ENCODE data around the gene PRR15L.

Gene PRR15L

DNA sequence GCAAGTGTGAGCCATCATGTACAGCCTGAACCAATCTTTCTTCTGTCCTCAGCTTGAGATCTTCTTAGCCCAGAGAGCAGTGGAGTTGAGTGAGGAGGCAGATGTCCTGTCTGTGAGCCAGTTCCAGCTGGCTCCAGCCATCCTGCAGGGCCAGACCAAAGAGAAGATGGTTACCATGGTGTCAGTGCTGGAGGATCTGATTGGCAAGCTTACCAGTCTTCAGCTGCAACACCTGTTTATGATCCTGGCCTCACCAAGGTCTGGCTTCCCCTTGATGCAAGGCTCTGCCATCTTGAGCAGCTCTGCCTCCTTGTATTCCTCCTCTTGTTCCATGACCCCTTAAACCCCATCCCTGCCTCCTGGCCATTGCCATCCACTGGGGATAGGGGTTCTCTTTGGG lies 22.9 kb upstream of the PRR15L start:
- Mint-ChIP-seq H3K27ac (no peak overlapping the region), H3K36me3 (ENCODE audit: low read depth) (peaks cover 47% of the 10 kb centered on the region), H3K9me3 (no peaks in the 10 kb centered on the region), H3K27me3 (ENCODE audit: low read depth) (no peaks in the 10 kb centered on the region), H3K4me3 (no peak overlapping the region), H3K4me1 (ENCODE audit: low read depth) (peaks cover 6% of the 10 kb centered on the region)

DNA sequence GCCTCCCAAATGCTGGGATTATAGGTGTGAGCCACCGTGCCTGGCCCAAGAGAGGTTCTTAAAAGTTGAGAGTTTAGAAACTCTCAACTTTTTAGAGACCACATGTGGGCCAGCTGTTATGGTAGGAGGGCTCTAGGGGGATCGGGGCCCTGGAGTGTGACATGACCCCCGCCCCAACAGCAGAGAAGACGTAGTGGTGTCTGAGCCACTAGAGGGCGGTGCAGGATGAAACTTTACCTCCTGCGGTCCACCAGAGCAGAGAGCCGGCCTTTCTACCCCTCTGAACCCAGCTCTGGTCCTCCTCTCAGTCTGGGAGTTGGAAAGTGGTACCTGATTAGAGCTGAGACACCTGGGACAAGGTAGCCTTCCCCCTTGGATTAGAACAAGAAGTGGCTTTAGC lies 20.6 kb upstream of the PRR15L start:
- Mint-ChIP-seq H3K36me3 (ENCODE audit: low read depth) (peaks cover 42% of the 10 kb centered on the region), H3K4me3 (no peak overlapping the region), H3K4me1 (ENCODE audit: low read depth) (peaks cover 6% of the 10 kb centered on the region), H3K9me3 (no peaks in the 10 kb centered on the region), H3K27ac (no peak overlapping the region), H3K27me3 (ENCODE audit: low read depth) (no peaks in the 10 kb centered on the region)

DNA sequence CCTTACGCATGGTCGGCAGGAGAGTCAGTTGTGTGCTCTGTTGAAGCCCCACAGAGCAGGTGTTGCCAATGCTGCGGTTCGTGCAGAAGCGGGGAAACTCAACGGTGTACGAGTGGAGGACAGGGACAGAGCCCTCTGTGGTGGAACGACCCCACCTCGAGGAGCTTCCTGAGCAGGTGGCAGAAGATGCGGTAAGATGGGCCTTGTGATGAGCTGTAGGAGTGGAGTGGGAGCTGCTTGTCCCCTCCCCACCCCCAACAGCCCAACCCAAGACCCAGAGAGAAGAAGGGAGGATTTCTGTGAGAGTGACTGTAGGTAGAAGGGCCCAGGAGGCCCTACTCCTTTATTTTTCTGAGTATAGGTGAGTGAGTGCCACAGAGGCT lies 18.1 kb upstream of the PRR15L start:
- peaks cover 12% of the 10 kb centered on the region for H3K4me1 Mint-ChIP-seq (ENCODE audit: low read depth)
- H3K9me3 Mint-ChIP-seq: no peaks in the 10 kb centered on the region
- no peak overlapping the region for H3K27ac Mint-ChIP-seq
- peaks cover 37% of the 10 kb centered on the region for H3K36me3 Mint-ChIP-seq (ENCODE audit: low read depth)
- no peak overlapping the region for H3K4me3 Mint-ChIP-seq
- H3K27me3 Mint-ChIP-seq (ENCODE audit: low read depth): no peaks in the 10 kb centered on the region

DNA sequence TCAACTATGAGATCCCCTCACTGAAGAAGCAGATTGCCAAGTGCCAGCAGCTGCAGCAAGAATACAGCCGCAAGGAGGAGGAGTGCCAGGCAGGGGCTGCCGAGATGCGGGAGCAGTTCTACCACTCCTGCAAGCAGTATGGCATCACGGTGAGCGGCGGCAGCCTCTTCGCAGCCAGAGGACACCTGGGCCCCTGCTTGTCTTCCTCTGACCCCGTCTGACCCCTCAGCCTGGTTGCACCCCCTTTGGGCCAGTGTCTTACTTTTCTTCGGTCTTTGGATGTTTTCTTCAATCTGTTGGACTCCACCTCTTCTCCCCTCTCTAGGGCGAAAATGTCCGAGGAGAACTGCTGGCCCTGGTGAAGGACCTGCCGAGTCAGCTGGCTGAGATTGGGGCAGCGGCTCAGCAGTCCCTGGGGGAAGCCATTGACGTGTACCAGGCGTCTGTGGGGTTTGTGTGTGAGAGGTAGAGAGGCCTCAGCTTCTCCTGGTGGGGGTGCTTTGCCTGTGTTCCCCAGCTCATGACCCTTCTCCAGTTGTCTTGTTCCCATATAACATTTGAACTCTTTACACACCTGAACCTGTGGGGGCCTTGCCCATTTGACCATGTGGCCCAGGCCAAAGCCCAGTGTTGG lies 17.6 kb upstream of the PRR15L start:
- peaks cover 36% of the 10 kb centered on the region for H3K36me3 Mint-ChIP-seq (ENCODE audit: low read depth)

DNA sequence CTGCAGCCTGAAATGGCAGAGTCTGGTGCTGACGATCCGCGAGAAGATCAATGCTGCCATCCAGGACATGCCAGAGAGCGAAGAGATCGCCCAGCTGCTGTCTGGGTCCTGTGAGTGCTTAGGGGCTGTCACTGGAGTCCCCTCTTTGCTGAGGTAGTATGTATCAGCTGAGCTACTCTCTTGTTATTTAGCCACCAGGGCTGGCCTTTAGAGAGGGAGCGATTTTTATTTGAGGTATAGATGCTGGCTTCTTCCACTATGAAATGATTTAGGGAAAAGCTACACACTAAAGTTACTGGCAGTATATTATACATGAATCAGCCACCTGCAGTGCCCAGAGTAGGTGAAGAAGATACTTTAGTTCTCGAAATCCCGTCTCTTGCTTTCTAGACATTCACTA lies 15.9 kb upstream of the PRR15L start:
- H3K27ac Mint-ChIP-seq: no peak overlapping the region
- peaks cover 23% of the 10 kb centered on the region for H3K4me1 Mint-ChIP-seq (ENCODE audit: low read depth)
- H3K27me3 Mint-ChIP-seq (ENCODE audit: low read depth): peaks cover 5% of the 10 kb centered on the region
- H3K4me3 Mint-ChIP-seq: no peak overlapping the region
- peaks cover 22% of the 10 kb centered on the region for H3K36me3 Mint-ChIP-seq (ENCODE audit: low read depth)
- no peaks in the 10 kb centered on the region for H3K9me3 Mint-ChIP-seq

More for the DNA sequence above, 17.6 kb upstream of the PRR15L start:
- no peak overlapping the region for H3K27ac Mint-ChIP-seq
- peaks cover 15% of the 10 kb centered on the region for H3K4me1 Mint-ChIP-seq (ENCODE audit: low read depth)
- H3K4me3 Mint-ChIP-seq: no peak overlapping the region
- no peaks in the 10 kb centered on the region for H3K9me3 Mint-ChIP-seq
- no peaks in the 10 kb centered on the region for H3K27me3 Mint-ChIP-seq (ENCODE audit: low read depth)

DNA sequence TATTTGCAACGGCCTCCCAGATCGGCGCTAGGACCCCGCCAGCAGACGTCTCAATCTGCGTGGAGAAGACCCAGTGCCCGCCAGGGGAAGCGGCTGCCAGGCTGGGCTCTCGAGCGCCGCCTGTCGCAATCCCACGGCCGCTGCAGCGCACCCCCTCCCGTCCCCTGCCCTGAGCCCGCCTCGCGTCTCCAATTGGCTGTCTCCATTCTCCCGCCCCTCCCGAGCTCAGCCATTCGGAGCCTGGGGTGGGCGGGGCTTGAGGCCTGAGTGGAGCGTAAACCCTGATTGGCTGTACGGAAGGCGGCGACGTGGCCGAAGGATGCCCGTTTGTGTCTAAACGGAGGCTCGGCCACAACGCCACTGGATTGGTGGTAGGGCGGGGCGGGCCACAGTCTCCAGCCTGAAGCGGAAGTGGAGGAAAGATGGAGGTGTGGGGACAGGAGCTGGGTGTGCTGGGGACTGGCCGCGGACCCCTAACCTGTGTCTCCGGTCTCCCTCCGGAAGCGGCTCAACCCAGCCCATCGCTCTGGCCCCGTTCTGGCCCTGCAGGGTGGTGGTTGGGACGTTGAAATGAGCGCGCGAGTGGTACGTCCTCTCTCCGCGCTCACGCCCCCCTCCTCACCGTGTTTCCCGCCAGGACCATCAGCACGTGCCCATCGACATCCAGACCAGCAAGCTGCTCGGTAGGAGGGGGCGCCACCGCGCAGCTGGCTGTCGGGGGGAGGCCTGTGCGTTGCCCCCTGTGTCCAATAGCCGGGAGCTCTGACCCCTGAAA lies 13.2 kb upstream of the PRR15L start, which contains the start of gene CDK5RAP3:
Gene CDK5RAP3 (plus strand): TSS at position 389 of the 775 bp plus-strand sequence. CDS start 34 bp downstream, at position 423.
- Mint-ChIP-seq H3K4me3 (peak within 1 kb of the TSS; percentile 98), H3K27me3 (ENCODE audit: low read depth) (peaks cover 5% of the 10 kb centered on the region), H3K4me1 (ENCODE audit: low read depth) (peaks cover 23% of the 10 kb centered on the region), H3K27ac (peak within 1 kb of the TSS; percentile 92), H3K36me3 (ENCODE audit: low read depth) (peaks cover 11% of the 10 kb centered on the region), H3K9me3 (no peaks in the 10 kb centered on the region)

DNA sequence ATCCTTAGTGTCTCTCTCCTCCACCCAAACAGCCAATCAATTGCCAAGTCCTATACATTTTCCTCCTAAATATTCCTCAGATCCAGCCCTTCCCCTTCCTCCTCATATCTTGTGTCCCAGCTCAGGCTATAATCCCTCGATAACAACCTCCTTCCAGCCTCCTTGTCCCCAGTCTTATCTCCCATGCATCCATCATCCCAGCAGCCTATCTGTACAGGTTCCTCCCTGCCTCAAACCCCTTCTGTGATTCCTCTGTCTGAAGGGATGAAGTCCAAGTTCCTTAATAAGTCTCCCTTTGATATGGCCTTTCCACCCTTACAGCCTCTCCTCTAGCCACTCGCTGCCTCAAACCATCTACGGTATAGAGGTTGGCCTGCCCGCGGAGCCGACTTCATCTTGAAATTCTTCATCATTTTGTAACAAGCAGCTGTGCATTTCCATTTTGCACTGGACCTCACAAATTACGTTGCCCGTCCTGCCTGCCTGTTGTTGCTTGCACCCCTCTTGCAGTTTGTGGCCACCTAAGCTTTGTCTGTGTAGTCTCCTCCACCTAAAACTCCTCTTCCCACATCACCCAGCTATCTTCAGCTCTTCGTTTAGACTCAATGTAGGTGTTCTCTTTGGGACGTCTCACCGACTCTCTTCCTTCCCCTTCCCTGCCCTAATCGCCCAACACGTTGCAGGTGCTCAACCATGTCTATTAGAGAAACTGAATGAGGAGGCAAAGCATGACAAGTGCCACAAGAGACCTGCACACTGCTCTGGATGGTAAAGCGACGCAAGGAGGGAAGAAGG lies 12.4 kb upstream of the PRR15L start:
- Mint-ChIP-seq H3K27me3 (ENCODE audit: low read depth) (peaks cover 5% of the 10 kb centered on the region), H3K4me1 (ENCODE audit: low read depth) (peaks cover 20% of the 10 kb centered on the region), H3K27ac (peak overlapping the region; percentile 41), H3K4me3 (peak overlapping the region; percentile 98), H3K9me3 (no peaks in the 10 kb centered on the region), H3K36me3 (ENCODE audit: low read depth) (peaks cover 4% of the 10 kb centered on the region)

DNA sequence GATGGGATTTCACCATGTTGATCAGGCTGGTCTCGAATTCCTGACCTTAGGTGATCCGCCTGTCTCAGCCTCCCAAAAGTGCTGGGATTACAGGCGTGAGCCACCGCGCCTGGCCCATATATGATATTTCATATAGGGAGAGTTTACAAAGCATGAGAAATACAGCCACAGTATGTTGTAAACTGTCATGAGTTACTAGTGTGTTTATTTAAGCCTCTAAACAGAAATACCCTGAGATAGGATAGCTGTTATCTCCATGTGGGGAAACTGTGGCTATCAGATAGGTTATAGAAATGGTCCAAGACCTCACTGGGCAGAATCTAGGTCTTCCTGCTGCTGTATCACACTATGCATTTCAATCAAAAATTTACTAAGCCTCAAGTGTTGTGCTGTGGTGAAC lies 11.2 kb upstream of the PRR15L start:
- Mint-ChIP-seq H3K27me3 (ENCODE audit: low read depth) (peaks cover 11% of the 10 kb centered on the region), H3K4me3 (no peak overlapping the region), H3K36me3 (ENCODE audit: low read depth) (peaks cover 2% of the 10 kb centered on the region), H3K27ac (no peak overlapping the region), H3K4me1 (ENCODE audit: low read depth) (peaks cover 20% of the 10 kb centered on the region), H3K9me3 (no peaks in the 10 kb centered on the region)

DNA sequence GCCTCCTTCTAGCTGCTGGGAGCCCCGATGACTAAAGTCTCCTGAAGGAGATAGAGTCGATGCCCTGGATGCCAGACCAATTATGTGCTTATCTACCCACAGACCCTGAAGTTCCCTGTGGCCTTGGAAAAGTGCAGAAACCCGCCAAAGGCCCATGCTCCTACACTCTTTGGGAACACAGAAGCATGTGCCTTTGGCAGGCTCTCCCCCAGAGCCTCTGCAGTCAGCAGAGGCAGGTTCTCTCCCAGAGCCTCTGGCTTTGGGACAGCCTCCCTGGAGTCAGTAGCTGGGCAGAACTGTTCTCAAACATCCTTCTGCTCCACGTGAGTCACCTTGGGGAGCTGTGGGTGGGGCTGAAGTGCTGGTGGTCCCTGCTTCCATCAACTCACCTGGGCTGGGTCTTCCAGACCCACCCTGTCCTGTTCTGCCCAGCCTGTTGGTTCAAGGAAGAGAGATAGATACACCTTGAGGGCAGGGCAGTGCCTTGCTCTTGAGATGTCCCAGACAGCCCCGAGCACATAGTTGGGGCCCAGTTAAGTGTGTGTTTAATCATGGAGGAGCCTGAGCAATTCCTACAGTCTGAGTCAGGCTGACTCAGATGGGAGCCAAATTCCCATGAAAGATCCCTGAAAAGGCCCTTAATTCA lies 10.0 kb upstream of the PRR15L start:
- no peak overlapping the region for H3K27ac Mint-ChIP-seq
- H3K4me3 Mint-ChIP-seq: no peak overlapping the region
- H3K9me3 Mint-ChIP-seq: no peaks in the 10 kb centered on the region
- peaks cover 11% of the 10 kb centered on the region for H3K27me3 Mint-ChIP-seq (ENCODE audit: low read depth)
- H3K36me3 Mint-ChIP-seq (ENCODE audit: low read depth): peaks cover 4% of the 10 kb centered on the region
- peaks cover 19% of the 10 kb centered on the region for H3K4me1 Mint-ChIP-seq (ENCODE audit: low read depth)

DNA sequence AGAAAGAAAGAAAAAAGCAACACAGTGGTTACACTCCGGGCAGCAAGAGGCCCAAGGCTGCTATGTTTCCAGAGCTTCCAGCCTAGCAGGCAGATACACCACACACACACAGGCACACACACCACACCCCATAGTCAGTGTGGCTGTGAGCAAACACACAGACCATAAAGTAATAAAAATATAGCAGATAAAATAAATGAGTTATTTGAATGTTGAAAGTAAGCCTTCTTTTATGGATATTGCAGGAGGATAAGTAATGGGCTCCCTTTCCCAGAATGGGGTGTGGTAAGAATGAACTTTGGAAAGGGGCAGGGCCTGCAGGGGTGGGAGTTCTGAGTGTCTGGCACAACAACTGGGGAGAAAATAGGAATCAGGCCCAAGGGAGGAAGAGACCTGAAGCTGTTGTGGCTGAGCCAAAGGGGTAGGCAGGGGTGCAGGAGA lies 8.4 kb upstream of the PRR15L start:
- peaks cover 4% of the 10 kb centered on the region for H3K36me3 Mint-ChIP-seq (ENCODE audit: low read depth)
- no peak overlapping the region for H3K4me3 Mint-ChIP-seq

DNA sequence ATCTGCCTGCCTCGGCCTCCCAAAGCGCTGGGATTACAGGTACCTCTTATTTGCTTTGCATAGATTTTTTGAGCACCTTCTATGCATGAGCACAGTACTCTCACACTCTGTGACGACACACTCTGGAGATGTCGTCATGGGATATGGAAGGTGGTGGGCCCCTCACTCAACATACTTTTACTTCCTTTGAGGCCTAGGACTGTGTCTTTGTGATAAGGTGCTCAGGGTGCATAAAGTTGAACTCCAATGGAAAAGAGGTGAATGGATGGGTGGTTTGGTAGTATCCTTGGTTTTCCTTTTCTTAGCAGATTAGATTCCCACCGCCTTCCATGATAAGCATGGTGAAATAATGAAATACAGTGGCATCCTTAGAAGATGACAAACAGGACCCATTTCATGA lies 7.2 kb upstream of the PRR15L start:
- peaks cover 3% of the 10 kb centered on the region for H3K4me1 Mint-ChIP-seq (ENCODE audit: low read depth)
- no peak overlapping the region for H3K4me3 Mint-ChIP-seq
- no peak overlapping the region for H3K27ac Mint-ChIP-seq
- peaks cover 10% of the 10 kb centered on the region for H3K27me3 Mint-ChIP-seq (ENCODE audit: low read depth)
- peaks cover 4% of the 10 kb centered on the region for H3K36me3 Mint-ChIP-seq (ENCODE audit: low read depth)
- H3K9me3 Mint-ChIP-seq: no peaks in the 10 kb centered on the region

More for the DNA sequence above, 8.4 kb upstream of the PRR15L start:
- Mint-ChIP-seq H3K27ac (no peak overlapping the region), H3K9me3 (no peaks in the 10 kb centered on the region), H3K4me1 (ENCODE audit: low read depth) (peaks cover 12% of the 10 kb centered on the region), H3K27me3 (ENCODE audit: low read depth) (peaks cover 11% of the 10 kb centered on the region)

DNA sequence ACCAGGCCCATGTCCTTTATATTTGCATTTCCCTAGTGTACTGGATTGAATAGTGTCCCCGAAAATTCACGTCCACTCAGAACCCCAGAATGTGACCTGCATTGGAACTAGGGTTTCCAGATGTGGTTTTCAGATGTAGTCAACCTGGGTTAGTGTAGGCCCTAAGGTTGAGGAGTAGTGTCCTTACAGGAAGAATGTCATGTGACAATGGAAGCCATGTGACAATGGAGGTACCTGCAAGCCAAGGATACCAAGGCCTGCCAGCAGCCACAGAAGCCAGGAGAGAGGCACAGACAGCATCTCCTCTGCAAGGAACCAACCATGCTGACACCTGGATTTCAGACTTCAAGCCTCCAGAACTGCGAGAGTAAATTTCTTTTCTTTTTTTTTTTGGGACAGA lies 5.2 kb upstream of the PRR15L start:
- Mint-ChIP-seq H3K9me3 (no peaks in the 10 kb centered on the region), H3K4me1 (ENCODE audit: low read depth) (no peaks in the 10 kb centered on the region), H3K36me3 (ENCODE audit: low read depth) (peaks cover 4% of the 10 kb centered on the region), H3K27ac (no peak overlapping the region), H3K27me3 (ENCODE audit: low read depth) (peaks cover 6% of the 10 kb centered on the region), H3K4me3 (no peak overlapping the region)

DNA sequence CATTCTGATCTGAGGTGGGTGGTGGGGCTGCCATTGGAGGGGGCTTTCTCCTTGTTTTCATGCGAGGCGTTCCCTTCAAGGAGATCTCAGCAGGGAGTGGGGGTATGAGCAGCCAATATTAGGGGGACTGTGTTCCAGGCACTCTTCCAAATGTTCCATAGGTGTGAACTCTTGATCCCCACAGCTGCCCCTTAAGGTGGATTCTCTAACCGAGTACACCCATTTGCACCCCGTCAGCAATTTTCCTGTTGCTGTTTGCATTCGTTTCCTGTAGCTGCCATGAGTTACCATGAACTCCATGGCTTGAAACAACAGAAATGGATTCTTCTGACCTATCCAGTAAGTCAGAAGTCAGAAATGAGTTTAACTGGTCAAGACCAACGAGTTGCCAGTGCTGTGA lies 3.7 kb upstream of the PRR15L start:
- H3K4me1 Mint-ChIP-seq (ENCODE audit: low read depth): no peaks in the 10 kb centered on the region
- H3K27ac Mint-ChIP-seq: no peak overlapping the region
- H3K4me3 Mint-ChIP-seq: no peak overlapping the region
- H3K36me3 Mint-ChIP-seq (ENCODE audit: low read depth): peaks cover 4% of the 10 kb centered on the region
- H3K27me3 Mint-ChIP-seq (ENCODE audit: low read depth): peaks cover 6% of the 10 kb centered on the region
- H3K9me3 Mint-ChIP-seq: no peaks in the 10 kb centered on the region

Data from T-helper 1 cell treated with Interleukin-12 subunit alpha and Interleukin-12 subunit beta and Interleukin-4 antibody, amounts not matched to agents 30 μg/mL and 1 μg/mL, for 36 hours (primary cell).